Activated T-cell treated with anti-CD3 and anti-CD28 coated beads for 48 hours (primary cell): ENCODE measurements around the gene CDH24.

Source experiments
- DNase-seq: peaks from one replicate; pipeline ENCODE4 v3.0.0-alpha.2; 2020; ENCODE audit warnings: low read depth

Gene CDH24

DNA sequence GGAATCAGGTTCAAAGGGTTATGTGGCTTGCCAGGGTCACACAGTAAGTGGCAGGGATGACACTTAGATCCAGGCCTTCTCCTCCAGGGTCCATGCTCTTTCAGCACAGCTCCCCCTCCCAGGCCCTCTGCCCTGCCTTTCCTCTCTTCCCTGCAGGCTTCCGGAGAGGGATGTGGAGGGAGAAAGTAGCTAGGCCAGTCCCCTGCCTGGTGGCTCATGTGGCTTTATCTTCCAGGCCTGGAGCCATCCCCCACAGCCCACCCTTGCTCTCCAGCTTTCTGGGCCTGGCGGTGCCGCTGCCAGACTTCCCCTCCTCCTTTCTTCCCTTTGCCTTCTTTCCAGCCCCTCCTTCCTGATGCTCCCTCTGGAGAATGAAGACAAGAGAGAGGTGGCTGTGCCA lies 13.6 kb downstream of the CDH24 start:
- DNase-seq: no peak

GRCh38 chr14:23043145-23043544 lies 14.2 kb downstream of the CDH24 start:
- no peak for DNase-seq

- DNase-seq: no peak
Observed at GRCh38 chr14:23042162-23042965, 15.0 kb downstream of the CDH24 start, which contains the start of gene PSMB11. PSMB11 (plus strand) TSS chr14:23042212; CDS start chr14:23042226, 14 bp downstream.

- no peak for DNase-seq
Observed at GRCh38 chr14:23041729-23042128, 15.6 kb downstream of the CDH24 start.

DNA sequence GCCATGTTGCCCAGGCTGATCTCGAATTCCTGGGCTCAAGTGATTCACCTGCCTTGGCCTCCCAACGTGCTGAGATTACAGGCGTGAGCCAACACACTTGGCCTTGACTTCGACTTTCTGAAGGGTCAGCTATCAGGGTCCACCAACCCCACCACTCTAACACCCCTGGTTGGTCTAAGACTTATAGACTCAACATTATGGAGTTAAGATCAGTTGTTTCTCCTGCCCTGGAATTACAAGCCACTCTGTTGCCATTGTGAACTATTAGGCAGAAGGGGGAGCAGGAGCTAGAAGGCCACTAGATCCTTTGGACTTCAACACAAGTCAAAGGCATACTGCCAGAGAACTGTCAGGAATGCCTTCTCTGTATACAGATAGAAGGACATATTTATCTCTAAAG lies 17.2 kb downstream of the CDH24 start:
- no peak for DNase-seq

GRCh38 chr14:23035303-23036144 lies 21.8 kb downstream of the CDH24 start:
- no peak for DNase-seq

DNA sequence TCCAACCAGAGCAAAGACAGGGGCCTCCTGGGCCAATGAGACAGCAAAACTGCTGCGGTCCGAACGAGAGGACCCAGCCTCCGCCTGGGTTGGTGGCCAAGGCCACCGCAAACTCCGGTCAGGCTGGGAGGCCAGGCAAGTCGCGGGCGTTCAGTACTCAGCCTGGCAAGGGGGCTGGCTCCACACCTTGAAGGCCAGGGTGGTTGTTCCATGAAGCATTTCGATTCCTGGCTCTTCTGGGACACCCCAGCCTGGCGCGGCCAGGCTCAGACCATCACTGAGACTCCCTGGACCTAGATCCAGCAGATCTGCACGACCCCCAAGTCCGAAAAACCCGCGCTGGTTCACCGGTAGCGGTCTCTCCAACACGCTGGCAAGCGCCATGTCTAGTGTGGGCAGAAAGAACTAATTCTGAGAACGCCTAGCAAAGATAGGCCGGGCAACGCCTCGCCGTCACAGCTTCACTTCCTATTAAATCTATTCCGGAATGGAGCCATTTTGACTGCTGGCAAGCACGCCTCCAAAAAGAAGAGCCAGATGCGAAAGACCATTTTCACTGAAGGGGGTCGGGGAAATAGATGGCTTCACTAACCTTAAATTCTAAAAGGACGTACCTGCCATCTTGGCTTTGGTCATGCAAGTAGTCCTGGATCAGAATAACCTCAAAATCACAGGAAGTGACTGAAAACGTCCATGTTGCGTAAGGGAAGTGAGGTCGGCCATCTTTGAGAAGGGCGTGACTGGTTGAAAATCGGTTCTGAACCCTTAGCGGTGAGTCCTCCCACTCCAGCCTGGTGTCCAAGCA lies 22.6 kb downstream of the CDH24 start, which contains the start of gene PSMB5:
PSMB5 (minus strand) TSS at position 403 of the 805 bp plus-strand sequence; CDS start at position 384, 19 bp downstream.
- peak; percentile 77 for DNase-seq

DNA sequence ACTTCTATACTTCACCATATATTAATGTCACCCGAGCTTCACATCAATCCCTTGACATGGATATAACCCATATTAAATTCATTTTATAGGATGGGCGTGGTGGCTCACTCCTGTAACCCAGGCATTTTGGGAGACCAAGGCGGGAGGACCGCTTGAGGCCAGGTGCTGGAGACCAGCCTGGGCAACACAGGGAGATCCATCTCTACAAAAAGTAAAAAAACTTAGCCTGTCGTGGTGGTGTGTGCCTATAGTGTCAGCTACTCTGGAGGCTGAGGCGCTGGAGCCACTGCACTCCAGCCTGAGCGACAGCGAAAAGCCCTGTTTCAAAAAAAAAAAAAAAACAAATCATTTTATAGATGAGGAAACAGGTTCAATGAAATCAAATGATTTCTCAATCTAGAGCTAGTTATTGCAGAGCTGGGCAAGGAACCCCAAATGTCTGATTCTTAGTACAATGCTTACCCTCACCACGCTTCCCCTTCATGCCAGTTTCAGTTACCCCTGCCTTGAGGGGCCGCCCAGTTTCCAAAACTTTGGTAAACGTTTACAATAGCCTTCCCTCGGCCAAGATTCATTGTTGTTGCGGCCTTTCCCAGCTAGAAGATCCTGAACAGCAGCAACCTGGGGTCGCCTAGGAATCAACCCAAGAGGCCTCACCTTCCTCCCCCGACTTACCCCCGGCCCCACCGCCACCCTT lies 23.4 kb downstream of the CDH24 start:
- no peak for DNase-seq

DNA sequence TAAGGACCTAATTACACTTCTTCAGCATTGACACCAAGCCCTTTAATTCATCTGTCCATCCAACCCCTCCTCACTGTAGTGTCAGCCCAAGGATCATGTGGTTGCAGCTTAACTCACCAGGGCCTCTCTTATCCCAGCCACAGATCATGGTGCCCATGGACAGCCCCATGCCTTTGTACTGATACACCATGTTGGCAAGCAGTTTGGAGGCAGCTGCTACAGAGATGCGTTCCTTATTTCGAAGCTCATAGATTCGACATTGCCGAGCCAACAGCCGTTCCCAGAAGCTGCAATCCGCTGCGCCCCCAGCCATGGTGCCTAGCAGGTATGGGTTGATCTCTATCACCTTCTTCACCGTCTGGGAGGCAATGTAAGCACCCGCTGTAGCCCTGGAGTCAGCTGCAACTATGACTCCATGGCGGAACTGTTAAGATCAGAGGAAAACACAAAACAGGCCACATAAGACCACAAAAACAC lies 24.0 kb downstream of the CDH24 start:
- DNase-seq: no peak

- DNase-seq: no peak
Observed at GRCh38 chr14:23030936-23031335, 26.4 kb downstream of the CDH24 start.

- DNase-seq: no peak
Observed at GRCh38 chr14:23028799-23029198, 28.5 kb downstream of the CDH24 start.

DNA sequence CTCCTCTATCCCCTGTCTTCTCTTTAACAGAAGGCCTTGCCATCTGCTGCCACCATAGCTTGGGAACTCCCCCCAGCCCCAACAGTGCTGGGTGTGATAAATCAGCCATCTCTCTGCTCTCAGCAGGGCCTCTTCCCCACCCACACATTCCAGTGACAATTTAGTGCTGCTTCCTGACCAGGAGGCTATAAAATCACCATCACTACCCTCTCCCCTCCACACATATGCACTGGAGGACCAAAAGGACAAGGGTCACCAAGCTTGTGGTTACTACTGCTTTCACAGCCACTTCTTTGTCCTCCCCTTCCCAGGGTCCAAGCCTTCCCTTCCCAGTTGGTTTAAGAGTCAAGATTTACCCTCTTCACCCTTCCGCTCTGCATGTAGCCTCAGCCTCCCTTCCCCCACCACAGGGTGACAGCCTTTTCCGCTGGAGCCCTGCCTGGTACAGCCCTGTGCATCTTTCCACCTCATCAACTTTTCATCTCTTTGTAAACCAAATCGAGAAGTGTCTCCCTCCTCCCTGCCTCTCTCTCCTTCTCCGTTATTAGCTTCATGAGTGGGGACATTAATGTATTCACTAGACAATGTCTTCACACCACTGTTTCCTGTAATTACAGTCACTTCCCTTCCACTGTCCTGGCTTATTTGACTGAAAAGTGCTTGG lies 32.0 kb downstream of the CDH24 start:
- DNase-seq: no peak

GRCh38 chr14:23024612-23025075 lies 32.7 kb downstream of the CDH24 start:
- no peak for DNase-seq

GRCh38 chr14:23023795-23024152 lies 33.5 kb downstream of the CDH24 start:
- DNase-seq: no peak

DNA sequence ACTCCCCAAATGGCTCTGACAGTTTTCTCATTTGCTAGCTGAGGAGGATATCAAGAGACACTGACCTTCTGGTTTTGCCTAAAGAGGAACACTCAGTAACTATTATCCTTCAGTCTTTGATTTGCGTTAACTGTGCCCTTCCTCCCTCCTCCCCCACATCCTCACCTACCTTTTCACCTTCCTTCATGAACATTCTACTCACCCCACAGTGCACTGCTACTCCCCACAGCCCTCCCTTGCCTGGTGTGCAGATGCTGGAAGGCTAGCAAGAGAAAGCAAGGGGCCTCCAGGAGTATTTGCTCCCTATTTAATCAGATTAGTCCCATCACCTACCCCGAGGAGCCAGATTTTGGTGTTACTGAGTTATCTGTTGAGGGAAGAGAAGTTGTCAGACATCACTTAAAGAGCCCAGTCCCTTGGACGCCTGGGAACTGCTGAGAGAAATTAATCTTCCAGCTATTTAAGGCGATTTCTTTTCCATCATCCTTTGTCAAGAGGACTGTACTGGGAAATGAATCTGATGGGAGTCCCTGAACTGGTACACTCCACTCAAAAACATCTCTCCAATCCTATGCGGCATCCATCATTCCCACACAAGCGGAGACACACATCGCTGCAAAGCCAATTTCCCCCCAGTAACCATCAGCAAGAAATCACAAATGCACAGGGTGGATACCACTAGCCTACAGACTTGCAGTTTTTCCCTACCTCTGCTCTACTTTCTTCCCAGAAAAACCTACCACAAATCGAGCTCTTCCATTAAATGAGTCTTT lies 34.1 kb downstream of the CDH24 start:
- DNase-seq: no peak

DNA sequence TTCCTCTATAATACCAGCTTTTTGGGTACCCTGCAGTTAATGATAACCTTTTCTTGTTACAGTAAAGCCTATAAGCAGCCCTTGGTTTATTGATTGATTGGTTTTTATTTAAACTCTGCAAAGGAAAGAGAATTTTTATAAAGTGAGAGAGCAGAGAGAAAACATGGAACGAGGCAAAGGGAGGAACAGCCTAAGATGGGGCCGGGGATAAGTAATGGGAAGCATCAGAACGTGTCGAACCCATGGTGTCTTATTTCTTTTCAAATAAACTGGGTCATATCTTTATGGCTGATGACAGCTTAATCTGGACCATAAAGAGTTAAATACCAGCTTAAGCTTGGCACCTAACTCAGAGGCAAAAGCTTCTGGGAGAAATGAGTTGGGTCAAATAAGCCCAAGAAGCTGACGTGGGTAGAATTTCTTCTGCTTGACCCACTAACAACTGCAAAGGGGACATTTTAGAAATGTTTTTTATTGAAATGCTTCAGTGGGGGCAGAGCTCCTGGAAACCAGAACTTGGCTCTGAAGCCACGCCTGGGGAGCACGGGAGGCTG lies 35.4 kb downstream of the CDH24 start:
- DNase-seq: no peak

DNA sequence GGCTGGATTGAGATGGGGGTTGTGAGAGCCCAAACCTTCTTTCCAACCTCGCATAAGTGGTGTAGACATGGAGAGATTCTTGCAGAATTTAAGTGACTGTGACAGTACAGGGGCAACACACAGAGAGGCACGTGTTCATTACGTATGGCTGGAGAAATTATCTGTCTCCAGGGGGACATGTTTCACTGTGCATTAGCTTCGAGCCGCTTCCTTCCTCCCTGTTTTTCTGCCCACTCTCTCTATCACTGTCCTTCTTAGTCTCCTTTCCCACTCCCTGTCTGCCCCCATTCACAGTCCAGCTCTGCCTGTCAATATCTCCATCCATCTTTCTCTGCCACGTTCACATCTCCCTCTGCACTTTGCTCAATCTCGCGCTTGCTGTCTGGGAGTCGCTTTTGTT lies 35.9 kb downstream of the CDH24 start:
- no peak for DNase-seq

DNA sequence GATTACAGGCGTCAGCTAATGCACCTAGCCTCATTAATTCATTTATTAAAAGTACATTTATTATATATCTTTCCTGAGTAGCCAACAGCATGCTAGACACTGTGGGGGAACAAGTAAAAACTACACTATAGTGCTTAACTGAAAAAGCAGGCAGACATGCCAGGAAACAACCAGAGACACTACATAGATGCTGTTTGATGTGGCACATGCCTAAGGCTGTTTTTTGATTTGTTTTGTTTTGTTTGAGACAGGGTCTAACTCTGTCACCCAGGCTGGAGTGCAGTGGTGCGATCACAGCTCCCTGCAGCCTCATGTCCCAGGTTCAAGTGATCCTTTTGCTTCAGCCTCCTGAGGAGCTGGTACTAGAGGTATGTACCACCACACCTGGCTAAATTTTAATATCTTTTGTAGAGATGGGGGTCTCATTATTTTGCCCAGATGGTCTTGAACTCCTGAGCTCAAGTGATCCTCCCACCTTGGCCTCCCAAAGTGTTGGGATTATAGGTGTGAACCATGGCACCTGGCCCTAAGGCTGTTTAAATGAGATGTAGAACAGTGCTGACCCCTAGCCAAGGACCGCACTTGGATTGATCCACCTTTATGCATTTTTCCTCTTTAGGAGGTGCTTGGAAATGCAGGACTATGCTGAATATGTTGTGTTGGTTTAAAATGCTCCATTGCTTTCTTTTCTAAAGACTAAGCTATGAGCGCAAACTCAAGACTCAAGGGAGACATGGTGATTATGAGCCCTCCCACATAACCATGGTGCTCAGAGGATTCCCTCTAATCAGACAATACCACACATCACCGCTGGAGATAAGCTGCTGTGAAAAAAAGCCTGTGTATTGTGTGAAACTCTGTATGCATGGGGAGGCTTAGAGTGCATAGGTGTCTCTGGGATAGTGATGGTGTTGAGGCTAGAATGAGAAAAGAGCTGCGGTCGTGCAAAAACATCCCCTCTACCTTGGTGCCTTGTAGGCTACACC lies 36.9 kb downstream of the CDH24 start:
- DNase-seq: no peak
